IMR-90 (cell line): Measurements from ENCODE around the gene SLC6A13. TPM values are rescaled to one million over a fixed set of nuclear protein-coding genes. Genes with fewer than 3 reads are reported as not detected.

ENCODE experiments used
- ATAC-seq: fragments of 200-7000 bp; cut with Tn5 transposase; 2 replicates; pipeline ENCODE4 v1.9.1; 2020; ENCODE audit warnings: low read depth, mild to moderate bottlenecking, moderate library complexity
- BruUV-seq: library from RNA; stranded (reverse); fragments of 400-500 nt; replicated peaks from 2 replicates; lab custom pipeline; 2021; lab: Mats Ljungman, UMichigan
- CTCF ChIA-PET: fragments of 300-600 bp; formaldehyde crosslinking; extraction: SDS; loops from one replicate; lab custom pipeline; 2021; ENCODE audit warnings: antibody characterized with exemption; lab: Yijun Ruan, JAX
- POLR2A ChIA-PET: fragments of 300-600 bp; sonication (Branson Sonifier 250); formaldehyde crosslinking; loops from one replicate; lab custom pipeline; 2022; ENCODE audit warnings: antibody characterized with exemption; ENCODE audit not compliant: unreplicated experiment; lab: Charles Lee
- DNase-seq: peaks from one replicate; pipeline ENCODE4 v3.0.0; 2013
- H2AFZ ChIP-seq: replicated peaks from 2 replicates; pipeline ENCODE3; 2013; ENCODE audit warnings: low read length, mild to moderate bottlenecking; ENCODE audit not compliant: poor library complexity
- H2AK5ac ChIP-seq: 2 replicates; pipeline ENCODE4 v1.6.1; 2013; ENCODE audit warnings: low read depth, low read length, inconsistent platforms
- H2AK9ac ChIP-seq: replicated peaks from 2 replicates; pipeline ENCODE3; 2013; ENCODE audit warnings: mild to moderate bottlenecking, low read depth, low read length, moderate library complexity; ENCODE audit not compliant: poor library complexity
- H2BK120ac ChIP-seq: 2 replicates; pipeline ENCODE4 v1.6.1; 2013; ENCODE audit warnings: low read depth, low read length, inconsistent platforms
- H2BK15ac ChIP-seq: 3 replicates; pipeline ENCODE4 v1.6.1; 2013; ENCODE audit warnings: low read depth, low read length, inconsistent platforms
- H2BK20ac ChIP-seq: 2 replicates; pipeline ENCODE4 v1.6.1; 2013; ENCODE audit warnings: low read depth, mild to moderate bottlenecking, inconsistent platforms, low read length, moderate library complexity
- H2BK5ac ChIP-seq: 2 replicates; pipeline ENCODE4 v1.6.1; 2013; ENCODE audit warnings: mild to moderate bottlenecking, low read depth, low read length, inconsistent platforms; ENCODE audit not compliant: poor library complexity, severe bottlenecking
- H3K14ac ChIP-seq: replicated peaks from 2 replicates; pipeline ENCODE4 v1.6.1; 2013; ENCODE audit warnings: low read depth, low read length, inconsistent platforms
- H3K18ac ChIP-seq: 2 replicates; pipeline ENCODE4 v1.6.1; 2013; ENCODE audit warnings: low read depth, low read length, control low read depth
- H3K23ac ChIP-seq: 2 replicates; pipeline ENCODE4 v1.6.1; 2013; ENCODE audit warnings: low read depth, low read length, inconsistent platforms
- H3K27ac ChIP-seq: 2 replicates; pipeline ENCODE4 v1.5.1; 2013; ENCODE audit warnings: mild to moderate bottlenecking, control low read depth, low read length; ENCODE audit not compliant: insufficient read depth
- H3K27me3 ChIP-seq: 2 replicates; pipeline ENCODE4 v1.6.1; 2013; ENCODE audit warnings: low read length; ENCODE audit not compliant: control insufficient read depth, insufficient read depth
- H3K36me3 ChIP-seq: 2 replicates; pipeline ENCODE4 v1.6.1; 2013; ENCODE audit warnings: low read length, mixed read lengths; ENCODE audit not compliant: control insufficient read depth, insufficient read depth
- H3K4ac ChIP-seq: 2 replicates; pipeline ENCODE4 v1.6.1; 2013; ENCODE audit warnings: low read depth, low read length, inconsistent platforms
- H3K4me1 ChIP-seq: 2 replicates; pipeline ENCODE4 v1.6.1; 2013; ENCODE audit warnings: low read length, mixed read lengths; ENCODE audit not compliant: control insufficient read depth, insufficient read depth
- H3K4me2 ChIP-seq: 2 replicates; pipeline ENCODE4 v1.6.1; 2013; ENCODE audit warnings: low read depth, mild to moderate bottlenecking, control low read depth, low read length, moderate library complexity
- H3K4me3 ChIP-seq: 2 replicates; pipeline ENCODE4 v1.5.1; 2013; ENCODE audit warnings: low read depth, mild to moderate bottlenecking, control low read depth, low read length, moderate library complexity; ENCODE audit not compliant: insufficient read depth
- H3K56ac ChIP-seq: 2 replicates; pipeline ENCODE4 v1.6.1; 2013; ENCODE audit warnings: low read length, inconsistent platforms; ENCODE audit not compliant: insufficient read depth; ENCODE audit errors: extremely low read depth
- H3K79me1 ChIP-seq, 2 experiments: 2 replicates each; pipeline ENCODE4 v1.6.1; 2013; ENCODE audit warnings: low read length in 2 of 2, inconsistent platforms in 1 of 2, low read depth in 1 of 2
- H3K9ac ChIP-seq: 2 replicates; pipeline ENCODE4 v1.6.1; 2013; ENCODE audit warnings: low read depth, low read length, control low read depth
- H3K9me1 ChIP-seq: 2 replicates; pipeline ENCODE4 v1.6.1; 2013; ENCODE audit warnings: low read length, inconsistent platforms; ENCODE audit not compliant: insufficient read depth
- H3K9me3 ChIP-seq: 2 replicates; pipeline ENCODE4 v1.6.1; 2013; ENCODE audit warnings: low read length; ENCODE audit not compliant: control insufficient read depth, insufficient read depth
- H4K20me1 ChIP-seq: 2 replicates; pipeline ENCODE4 v1.6.1; 2013; ENCODE audit warnings: low read length, inconsistent platforms; ENCODE audit not compliant: insufficient read depth
- H4K5ac ChIP-seq: 2 replicates; pipeline ENCODE4 v1.6.1; 2013; ENCODE audit warnings: mild to moderate bottlenecking, low read depth, low read length, control low read depth
- H4K8ac ChIP-seq, 2 experiments: 2 replicates each; pipeline ENCODE4 v1.6.1; 2013; ENCODE audit warnings: low read depth in 2 of 2, low read length in 2 of 2, control low read depth in 1 of 2, inconsistent platforms in 1 of 2
- H4K91ac ChIP-seq: 2 replicates; pipeline ENCODE4 v1.6.1; 2013; ENCODE audit warnings: low read depth, low read length, inconsistent platforms; ENCODE audit not compliant: insufficient read depth
- CEBPB ChIP-seq: IDR thresholded peaks from 2 replicates; pipeline ENCODE4 v1.6.1; 2012; ENCODE audit warnings: low read depth, low read length, improper control_type of control experiment
- CHD1 ChIP-seq: IDR thresholded peaks from 2 replicates; pipeline ENCODE4 v1.6.1; 2012; ENCODE audit warnings: low read depth, low read length, improper control_type of control experiment
- MAFK ChIP-seq: IDR thresholded peaks from 2 replicates; pipeline ENCODE4 v1.6.1; 2012; ENCODE audit warnings: low read depth, low read length, improper control_type of control experiment
- MXI1 ChIP-seq: IDR thresholded peaks from 2 replicates; pipeline ENCODE4 v1.6.1; 2012; ENCODE audit warnings: low read depth, mild to moderate bottlenecking, low read length, moderate library complexity, borderline replicate concordance
- NFE2L2 ChIP-seq: fragments of 150-350 bp; IDR thresholded peaks from 2 replicates; pipeline ENCODE4 v1.6.1; 2016; ENCODE audit warnings: low read depth, mild to moderate bottlenecking, low read length
- POLR2A ChIP-seq: IDR thresholded peaks from 2 replicates; pipeline ENCODE4 v1.6.1; 2012; ENCODE audit warnings: mild to moderate bottlenecking, low read depth, low read length
- RAD21 ChIP-seq: IDR thresholded peaks from 2 replicates; pipeline ENCODE4 v1.6.1; 2012; ENCODE audit warnings: low read length, improper control_type of control experiment
- RFX5 ChIP-seq: IDR thresholded peaks from 2 replicates; pipeline ENCODE4 v1.8.0; 2012; ENCODE audit warnings: low read depth, mild to moderate bottlenecking, low read length, moderate library complexity
- WGBS, 2 experiments: methylation state at CpG; one replicate each; pipeline versions ENCODE4 v1.1.5 to v1.1.7; 2013; ENCODE audit warnings: missing lambda C conversion rate in 2 of 2; ENCODE audit not compliant: insufficient read length in 1 of 2; ENCODE audit errors: extremely low coverage in 2 of 2; 5-methylcytosine and 5-hydroxymethylcytosine counted together
- dilution Hi-C: fragments of 300-500 bp; cut with HindIII; formaldehyde crosslinking; loops from one replicate; pipeline ENCODE4 v1.14.3; 2018; ENCODE audit warnings: low sequenced_read_pairs; ENCODE audit not compliant: unreplicated experiment
- in situ Hi-C: fragments of 300-500 bp; cut with MboI; formaldehyde crosslinking; loops from 3 replicates; pipeline ENCODE4 v1.14.3; 2019; ENCODE audit warnings: low sequenced_read_pairs, inconsistent platforms, mixed read lengths
- intact Hi-C: fragments of 100-400 bp; cut with micrococcal nuclease; formaldehyde crosslinking; loops from 2 replicates; pipeline ENCODE4 v1.10.0; 2022
- polyA plus RNA-seq, 3 experiments: library from polyadenylated mRNA; depleted of rRNA; stranded (reverse); fragments of >200 nt; gene quantifications; 2 replicates each; pipeline ENCODE4 v1.2.3, GENCODE V29; 2012; ENCODE audit warnings: low replicate concordance in 1 of 3
- total RNA-seq: library from RNA; depleted of rRNA; stranded (reverse); fragments of >200 nt; gene quantifications from 2 replicates; pipeline ENCODE4 v1.2.3, GENCODE V29; 2012
- TF ChIP-seq, protein P1 (sequence below): conservative IDR thresholded peaks from 2 replicates; pipeline ENCODE4 v1.5.1; 2012; ENCODE audit warnings: mild to moderate bottlenecking, low read depth, low read length, improper control_type of control experiment
- TF ChIP-seq, protein P2 (sequence below): fragments of 150-350 bp; IDR thresholded peaks from 2 replicates; pipeline ENCODE4 v1.6.1; 2017; ENCODE audit warnings: mild to moderate bottlenecking, antibody characterized with exemption, low read length, low read depth
- TF ChIP-seq, protein P3 (sequence below): fragments of 150-350 bp; IDR thresholded peaks from 2 replicates; pipeline ENCODE4 v1.6.1; 2016; ENCODE audit warnings: low read depth, mild to moderate bottlenecking, low read length, moderate library complexity, borderline replicate concordance

The SLC6A13 gene
- total and polyA plus RNA-seq, 2 of the 4 experiments (the other 2 are of a cell fraction): under 0.01 to 0.10 TPM

DNA sequence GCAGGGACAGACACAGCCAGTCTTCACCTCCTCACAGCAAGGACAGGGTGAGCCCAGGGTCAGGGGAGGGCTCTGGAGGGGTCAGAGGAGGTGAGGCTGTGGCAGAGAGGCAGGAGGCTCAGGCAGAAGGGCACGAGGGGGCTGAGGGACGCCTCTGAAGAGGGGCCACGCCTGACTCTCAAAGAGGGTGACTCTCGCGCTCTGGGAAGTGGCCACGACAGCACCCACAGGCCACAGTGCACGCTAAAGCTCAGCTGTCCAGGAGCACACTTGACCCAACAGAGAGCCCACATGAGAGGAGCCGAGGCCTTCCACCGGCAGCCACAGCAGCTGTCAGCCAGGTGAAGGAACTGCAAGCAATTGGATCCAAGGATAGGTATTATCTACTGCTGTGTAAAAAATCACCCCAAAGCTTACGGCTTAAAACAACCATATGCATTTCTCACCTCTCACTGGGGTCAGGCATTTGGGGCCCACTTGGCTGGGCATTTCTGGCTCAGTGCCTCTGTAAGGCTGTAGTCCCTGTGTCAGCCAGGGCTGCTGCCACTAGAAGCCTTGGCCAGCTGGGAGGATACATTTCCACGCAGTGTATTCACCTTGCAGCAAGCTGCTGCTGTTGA lies 76.5 kb downstream of the SLC6A13 start:
- Histone ChIP-seq H3K4ac (no peak overlapping the region), H3K9me3 (no peaks in the 10 kb centered on the region), H3K4me1 (peaks cover 9% of the 10 kb centered on the region), H3K18ac (no peak overlapping the region), H4K91ac (no peak overlapping the region), H4K20me1 (no peaks in the 10 kb centered on the region), H3K9me1 (peaks cover 8% of the 10 kb centered on the region), H4K8ac (no peak overlapping the region), H2BK120ac (no peak overlapping the region), H3K4me3 (no peak overlapping the region), H3K4me2 (no peak overlapping the region), H2AK9ac (peak overlapping the region; percentile 9), H2BK15ac (no peak overlapping the region), H3K23ac (no peak overlapping the region), H3K27ac (no peak overlapping the region), H3K9ac (no peak overlapping the region), H2BK5ac (no peak overlapping the region), H2BK20ac (no peak overlapping the region), H4K5ac (no peak overlapping the region), H3K36me3 (no peaks in the 10 kb centered on the region), H2AK5ac (no peak overlapping the region), H3K79me1 (peaks cover 0 to 7% of the 10 kb centered on the region in 2 experiments; a peak in 1 of 4 replicates), H3K27me3 (peaks cover 11% of the 10 kb centered on the region; the same call in 1 of the 2 replicates), H3K56ac (no peak overlapping the region), H2AFZ (peak overlapping the region; percentile 34), H3K14ac (no peak overlapping the region)
- ChIA-PET POLR2A (no interaction called here), CTCF (no interaction called here)
- dilution Hi-C loops: no loop called here
- in situ Hi-C loops: no loop called here
- DNase-seq: no peak
- 62% methylated on average over 7 of the region's 11 CpGs; no CpG with 5 or more reads in 1 of the 2 experiments for WGBS, 2 experiments
- ATAC-seq: no peak
- intact Hi-C loops: no loop called here
- BruUV-seq: no TSS peak
- TF ChIP-seq POLR2A (no peak), CEBPB (no peak), RFX5 (no peak), CHD1 (no peak), MXI1 (no peak), RAD21 (no peak), MAFK (no peak), NFE2L2 (no peak)
- TF ChIP-seq, protein P1, sequence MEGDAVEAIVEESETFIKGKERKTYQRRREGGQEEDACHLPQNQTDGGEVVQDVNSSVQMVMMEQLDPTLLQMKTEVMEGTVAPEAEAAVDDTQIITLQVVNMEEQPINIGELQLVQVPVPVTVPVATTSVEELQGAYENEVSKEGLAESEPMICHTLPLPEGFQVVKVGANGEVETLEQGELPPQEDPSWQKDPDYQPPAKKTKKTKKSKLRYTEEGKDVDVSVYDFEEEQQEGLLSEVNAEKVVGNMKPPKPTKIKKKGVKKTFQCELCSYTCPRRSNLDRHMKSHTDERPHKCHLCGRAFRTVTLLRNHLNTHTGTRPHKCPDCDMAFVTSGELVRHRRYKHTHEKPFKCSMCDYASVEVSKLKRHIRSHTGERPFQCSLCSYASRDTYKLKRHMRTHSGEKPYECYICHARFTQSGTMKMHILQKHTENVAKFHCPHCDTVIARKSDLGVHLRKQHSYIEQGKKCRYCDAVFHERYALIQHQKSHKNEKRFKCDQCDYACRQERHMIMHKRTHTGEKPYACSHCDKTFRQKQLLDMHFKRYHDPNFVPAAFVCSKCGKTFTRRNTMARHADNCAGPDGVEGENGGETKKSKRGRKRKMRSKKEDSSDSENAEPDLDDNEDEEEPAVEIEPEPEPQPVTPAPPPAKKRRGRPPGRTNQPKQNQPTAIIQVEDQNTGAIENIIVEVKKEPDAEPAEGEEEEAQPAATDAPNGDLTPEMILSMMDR: no peak
- TF ChIP-seq, protein P2, sequence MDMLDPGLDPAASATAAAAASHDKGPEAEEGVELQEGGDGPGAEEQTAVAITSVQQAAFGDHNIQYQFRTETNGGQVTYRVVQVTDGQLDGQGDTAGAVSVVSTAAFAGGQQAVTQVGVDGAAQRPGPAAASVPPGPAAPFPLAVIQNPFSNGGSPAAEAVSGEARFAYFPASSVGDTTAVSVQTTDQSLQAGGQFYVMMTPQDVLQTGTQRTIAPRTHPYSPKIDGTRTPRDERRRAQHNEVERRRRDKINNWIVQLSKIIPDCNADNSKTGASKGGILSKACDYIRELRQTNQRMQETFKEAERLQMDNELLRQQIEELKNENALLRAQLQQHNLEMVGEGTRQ: no peak
- TF ChIP-seq, protein P3, sequence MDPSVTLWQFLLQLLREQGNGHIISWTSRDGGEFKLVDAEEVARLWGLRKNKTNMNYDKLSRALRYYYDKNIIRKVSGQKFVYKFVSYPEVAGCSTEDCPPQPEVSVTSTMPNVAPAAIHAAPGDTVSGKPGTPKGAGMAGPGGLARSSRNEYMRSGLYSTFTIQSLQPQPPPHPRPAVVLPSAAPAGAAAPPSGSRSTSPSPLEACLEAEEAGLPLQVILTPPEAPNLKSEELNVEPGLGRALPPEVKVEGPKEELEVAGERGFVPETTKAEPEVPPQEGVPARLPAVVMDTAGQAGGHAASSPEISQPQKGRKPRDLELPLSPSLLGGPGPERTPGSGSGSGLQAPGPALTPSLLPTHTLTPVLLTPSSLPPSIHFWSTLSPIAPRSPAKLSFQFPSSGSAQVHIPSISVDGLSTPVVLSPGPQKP: no peak
